ENCODE data around the gene KRTAP12-3.
"Not testable (repeated sequence)": the region's sequence is repeated elsewhere in the genome, so short reads cannot be mapped to it uniquely, and the experiment has no call there.

KRTAP12-3 gene

GRCh38 chr21:44626262-44626661 lies 31.5 kb upstream of the KRTAP12-3 start:
- in situ Hi-C loops (cut with MboI; ENCODE audit: low pct_unique_long_range_greater_than_20kb, low sequenced_read_pairs): no loop called here
- DNase-seq: no peak

- in situ Hi-C loops (cut with MboI; ENCODE audit: low pct_unique_long_range_greater_than_20kb, low sequenced_read_pairs): no loop called here
- DNase-seq: no peak
Measured at GRCh38 chr21:44626673-44627143, 31.0 kb upstream of the KRTAP12-3 start, which contains the start of gene KRTAP10-9. Gene KRTAP10-9, plus strand, starts transcription at chr21:44627093. Its CDS starts 79 bp downstream, at chr21:44627172.

DNA sequence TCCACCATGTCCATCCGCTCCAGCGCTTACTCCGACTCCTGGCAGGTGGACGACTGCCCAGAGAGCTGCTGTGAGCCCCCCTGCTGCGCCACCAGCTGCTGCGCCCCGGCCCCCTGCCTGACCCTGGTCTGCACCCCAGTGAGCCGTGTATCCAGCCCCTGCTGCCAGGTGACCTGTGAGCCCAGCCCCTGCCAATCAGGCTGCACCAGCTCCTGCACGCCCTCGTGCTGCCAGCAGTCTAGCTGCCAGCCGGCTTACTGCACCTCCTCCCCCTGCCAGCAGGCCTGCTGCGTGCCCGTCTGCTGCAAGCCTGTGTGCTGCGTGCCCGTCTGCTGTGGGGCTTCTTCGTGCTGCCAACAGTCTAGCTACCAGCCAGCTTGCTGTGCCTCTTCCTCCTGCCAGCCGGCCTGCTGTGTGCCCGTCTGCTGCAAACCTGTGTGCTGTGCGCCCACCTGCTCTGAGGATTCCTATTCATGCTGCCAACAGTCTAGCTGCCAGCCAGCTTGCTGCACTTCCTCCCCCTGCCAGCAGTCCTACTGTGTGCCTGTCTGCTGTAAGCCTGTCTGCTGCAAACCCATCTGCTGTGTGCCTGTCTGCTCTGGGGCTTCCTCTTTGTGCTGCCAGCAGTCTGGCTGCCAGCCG lies 30.4 kb upstream of the KRTAP12-3 start:
- in situ Hi-C loops (cut with MboI; ENCODE audit: low pct_unique_long_range_greater_than_20kb, low sequenced_read_pairs); DNase-seq: not testable (repeated sequence)

DNA sequence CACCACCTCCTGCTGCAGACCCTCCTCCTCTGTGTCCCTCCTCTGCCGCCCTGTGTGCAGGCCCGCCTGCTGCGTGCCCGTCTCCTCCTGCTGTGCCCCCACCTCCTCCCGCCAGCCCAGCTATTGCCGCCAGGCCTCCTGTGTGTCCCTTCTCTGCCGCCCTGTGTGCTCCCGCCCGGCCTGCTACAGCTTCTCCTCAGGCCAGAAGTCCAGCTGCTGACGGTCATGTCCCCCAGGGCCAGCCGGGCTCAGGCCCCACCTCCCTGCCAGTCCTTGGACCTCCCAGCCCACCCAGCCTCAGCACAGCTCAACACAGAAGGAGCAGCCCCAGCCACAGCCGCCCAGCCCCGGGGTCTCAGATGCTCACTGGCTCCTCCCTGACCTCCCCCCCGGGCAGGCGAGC lies 29.9 kb upstream of the KRTAP12-3 start:
- in situ Hi-C loops (cut with MboI; ENCODE audit: low pct_unique_long_range_greater_than_20kb, low sequenced_read_pairs): not testable (repeated sequence)

DNA sequence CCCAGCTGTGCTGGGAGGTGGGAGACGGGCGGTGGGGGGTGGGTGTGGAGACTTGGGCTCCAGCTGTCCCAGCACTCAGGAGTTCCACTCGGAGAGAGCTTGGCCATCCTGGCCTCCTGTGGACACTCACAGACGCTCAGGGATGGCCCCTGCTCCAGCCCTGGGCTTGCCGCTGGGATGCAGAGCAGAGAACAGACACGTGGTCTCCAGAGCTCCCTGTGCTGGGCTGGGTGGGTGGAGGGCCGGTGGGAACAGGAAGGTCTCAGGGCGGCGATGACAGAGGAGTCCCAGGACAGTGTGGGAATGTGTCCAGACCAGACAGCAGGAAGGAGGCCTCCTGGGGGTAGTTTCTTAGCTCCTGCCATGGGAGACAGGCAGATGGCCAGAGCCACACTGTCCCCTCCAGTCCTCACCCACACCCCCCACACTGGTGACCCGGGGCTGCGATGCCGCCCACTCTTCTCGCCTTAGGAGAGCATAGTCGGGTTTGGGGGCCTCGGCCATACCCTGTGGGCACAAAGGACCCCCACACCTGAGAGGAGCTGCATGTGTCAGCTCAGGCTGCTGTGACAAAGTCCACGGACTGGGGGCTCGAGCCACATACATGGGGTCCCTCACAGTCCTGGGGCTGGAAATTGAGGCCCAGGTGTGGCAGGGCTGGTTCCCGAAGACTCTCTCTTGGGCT lies 28.9 kb upstream of the KRTAP12-3 start:
- in situ Hi-C loops (cut with MboI; ENCODE audit: low pct_unique_long_range_greater_than_20kb, low sequenced_read_pairs): no loop called here
- no peak for DNase-seq

More for the DNA sequence above, 29.9 kb upstream of the KRTAP12-3 start:
- not testable (repeated sequence) for DNase-seq

- no peak for DNase-seq
- in situ Hi-C loops (cut with MboI; ENCODE audit: low pct_unique_long_range_greater_than_20kb, low sequenced_read_pairs): no loop called here
Measured at GRCh38 chr21:44630440-44630839, 27.3 kb upstream of the KRTAP12-3 start.

- no peak for DNase-seq
- in situ Hi-C loops (cut with MboI; ENCODE audit: low pct_unique_long_range_greater_than_20kb, low sequenced_read_pairs): no loop called here
Measured at GRCh38 chr21:44632067-44632466, 25.7 kb upstream of the KRTAP12-3 start.

DNA sequence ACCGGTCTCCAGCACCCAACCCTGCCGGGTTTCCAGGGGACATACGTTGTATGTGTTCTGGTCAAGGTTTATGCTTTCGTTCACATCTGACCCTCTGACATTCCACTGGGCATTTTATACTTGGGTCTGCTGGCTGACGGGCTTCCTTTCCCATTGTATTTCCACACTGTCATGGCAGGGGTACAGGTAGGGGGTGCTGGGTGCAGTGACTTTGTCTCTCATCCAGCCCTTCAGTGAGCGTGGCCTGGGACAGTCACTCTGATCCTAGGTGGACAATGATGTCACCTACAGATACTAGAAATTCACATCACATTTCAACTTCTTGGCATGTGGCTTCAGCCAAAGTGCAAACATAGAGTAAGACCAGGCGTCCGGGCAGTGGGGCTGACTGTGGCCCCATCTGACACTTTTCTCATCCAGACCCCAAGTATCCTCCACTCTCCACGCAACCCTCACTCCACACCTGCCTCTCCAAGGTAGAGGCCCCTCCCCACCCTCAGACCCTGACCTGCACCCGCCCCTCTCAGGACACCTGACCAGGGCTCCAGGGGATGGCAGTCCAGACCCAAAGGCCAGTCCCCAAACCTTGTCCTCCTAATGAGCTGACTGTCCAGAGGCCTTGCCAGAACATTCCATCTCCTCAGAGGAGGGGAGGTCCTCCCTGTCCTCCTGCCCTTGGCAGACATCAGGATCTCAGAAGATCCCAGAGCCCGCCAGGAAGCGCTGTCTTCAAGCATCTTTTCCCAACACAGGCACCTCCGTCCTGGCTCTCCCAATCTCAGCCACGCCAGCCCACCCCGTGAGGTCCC lies 21.3 kb upstream of the KRTAP12-3 start:
- in situ Hi-C loops (cut with MboI; ENCODE audit: low pct_unique_long_range_greater_than_20kb, low sequenced_read_pairs): no loop called here
- no peak for DNase-seq

- DNase-seq: no peak
- in situ Hi-C loops (cut with MboI; ENCODE audit: low pct_unique_long_range_greater_than_20kb, low sequenced_read_pairs): no loop called here
Measured at GRCh38 chr21:44637018-44637850, 20.5 kb upstream of the KRTAP12-3 start, which contains the start of gene KRTAP10-10. Gene KRTAP10-10, plus strand, starts transcription at chr21:44637356. Its CDS starts 62 bp downstream, at chr21:44637418.

DNA sequence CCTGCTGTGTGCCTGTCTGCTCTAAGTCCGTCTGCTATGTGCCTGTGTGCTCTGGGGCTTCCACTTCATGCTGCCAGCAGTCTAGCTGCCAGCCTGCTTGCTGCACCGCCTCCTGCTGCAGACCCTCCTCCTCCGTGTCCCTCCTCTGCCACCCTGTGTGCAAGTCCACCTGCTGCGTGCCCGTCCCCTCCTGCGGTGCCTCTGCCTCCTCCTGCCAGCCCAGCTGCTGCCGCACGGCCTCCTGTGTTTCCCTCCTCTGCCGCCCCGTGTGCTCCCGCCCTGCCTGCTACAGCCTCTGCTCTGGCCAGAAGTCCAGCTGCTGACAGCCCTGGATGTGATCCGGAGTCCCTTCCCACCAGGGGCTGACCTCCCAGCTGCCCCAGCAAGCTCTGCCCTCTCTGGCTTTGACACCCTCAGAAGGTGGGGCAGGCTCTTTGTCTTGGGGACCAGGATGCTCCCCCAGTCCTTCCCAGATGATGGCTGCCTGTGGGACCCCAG lies 19.8 kb upstream of the KRTAP12-3 start:
- in situ Hi-C loops (cut with MboI; ENCODE audit: low pct_unique_long_range_greater_than_20kb, low sequenced_read_pairs); DNase-seq: not testable (repeated sequence)

GRCh38 chr21:44638506-44639330 lies 19.0 kb upstream of the KRTAP12-3 start:
- DNase-seq; in situ Hi-C loops (cut with MboI; ENCODE audit: low pct_unique_long_range_greater_than_20kb, low sequenced_read_pairs): not testable (repeated sequence)

DNA sequence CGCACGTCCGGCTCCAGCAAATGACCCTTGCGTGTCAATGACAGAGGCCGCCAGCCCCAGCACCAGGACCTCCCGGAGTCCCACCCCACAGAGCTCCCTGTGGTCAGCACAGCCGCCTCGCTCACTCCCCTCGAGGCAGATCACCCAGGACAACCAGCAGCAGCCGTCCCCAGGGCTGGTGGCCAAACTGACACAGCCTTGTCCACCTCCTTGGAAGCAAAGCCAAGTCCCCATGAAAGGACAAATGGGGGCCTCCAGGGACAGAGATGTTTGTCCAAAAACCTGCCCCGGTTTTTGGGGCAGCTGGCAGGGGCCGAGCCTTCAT lies 18.4 kb upstream of the KRTAP12-3 start:
- no peak for DNase-seq
- in situ Hi-C loops (cut with MboI; ENCODE audit: low pct_unique_long_range_greater_than_20kb, low sequenced_read_pairs): no loop called here

DNA sequence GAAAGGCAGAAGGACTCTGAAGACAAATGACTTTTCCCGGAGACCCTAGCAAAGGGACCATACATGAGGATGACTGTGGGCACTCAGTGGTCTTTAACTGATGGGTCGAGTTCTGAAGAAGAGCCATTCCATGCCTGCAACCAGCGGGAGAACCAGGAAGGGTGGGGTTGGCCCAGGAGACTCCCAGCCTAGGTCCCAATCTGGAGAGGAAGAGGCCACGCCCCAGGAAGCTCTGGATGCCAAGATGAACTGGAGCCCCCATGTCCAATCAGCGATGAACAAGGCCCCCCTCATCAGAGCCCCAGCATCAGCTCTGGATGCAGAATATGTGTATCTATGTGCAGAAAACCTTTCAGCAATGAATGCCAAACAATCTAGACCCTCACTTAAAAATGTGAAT lies 17.0 kb upstream of the KRTAP12-3 start:
- no peak for DNase-seq
- in situ Hi-C loops (cut with MboI; ENCODE audit: low pct_unique_long_range_greater_than_20kb, low sequenced_read_pairs): no loop called here

GRCh38 chr21:44643741-44644310 lies 13.9 kb upstream of the KRTAP12-3 start:
- in situ Hi-C loops (cut with MboI; ENCODE audit: low pct_unique_long_range_greater_than_20kb, low sequenced_read_pairs): no loop called here
- no peak for DNase-seq

GRCh38 chr21:44644878-44645277 lies 12.9 kb upstream of the KRTAP12-3 start:
- in situ Hi-C loops (cut with MboI; ENCODE audit: low pct_unique_long_range_greater_than_20kb, low sequenced_read_pairs): no loop called here
- no peak for DNase-seq

DNA sequence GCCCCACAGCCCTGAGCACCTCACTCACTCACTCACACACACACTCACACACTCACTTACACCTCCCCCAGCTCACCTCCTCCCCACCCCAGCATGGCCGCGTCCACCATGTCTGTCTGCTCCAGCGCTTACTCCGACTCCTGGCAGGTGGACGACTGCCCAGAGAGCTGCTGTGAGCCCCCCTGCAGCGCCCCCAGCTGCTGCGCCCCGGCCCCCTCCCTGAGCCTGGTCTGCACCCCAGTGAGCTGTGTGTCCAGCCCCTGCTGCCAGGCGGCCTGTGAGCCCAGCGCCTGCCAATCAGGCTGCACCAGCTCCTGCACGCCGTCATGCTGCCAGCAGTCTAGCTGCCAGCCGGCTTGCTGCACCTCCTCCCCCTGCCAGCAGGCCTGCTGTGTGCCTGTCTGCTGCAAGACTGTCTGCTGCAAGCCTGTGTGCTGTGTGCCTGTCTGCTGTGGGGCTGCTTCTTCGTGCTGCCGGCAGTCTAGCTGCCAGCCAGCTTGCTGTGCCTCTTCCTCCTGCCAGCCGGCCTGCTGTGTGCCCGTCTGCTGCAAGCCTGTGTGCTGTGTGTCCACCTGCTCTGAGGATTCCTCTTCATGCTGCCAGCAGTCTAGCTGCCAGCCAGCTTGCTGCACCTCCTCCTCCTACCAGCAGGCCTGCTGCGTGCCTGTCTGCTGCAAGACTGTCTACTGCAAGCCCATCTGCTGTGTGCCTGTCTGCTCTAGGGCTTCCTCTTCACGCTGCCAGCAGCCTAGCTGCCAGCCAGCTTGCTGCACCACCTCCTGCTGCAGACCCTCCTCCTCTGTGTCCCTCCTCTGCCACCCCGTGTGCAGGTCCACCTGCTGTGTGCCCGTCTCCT lies 11.1 kb upstream of the KRTAP12-3 start, which contains the start of gene KRTAP10-11:
TSS of gene KRTAP10-11 (plus strand) at position 49 of the 856 bp plus-strand sequence. CDS start at position 94, 45 bp downstream.
- not testable (repeated sequence) for DNase-seq

DNA sequence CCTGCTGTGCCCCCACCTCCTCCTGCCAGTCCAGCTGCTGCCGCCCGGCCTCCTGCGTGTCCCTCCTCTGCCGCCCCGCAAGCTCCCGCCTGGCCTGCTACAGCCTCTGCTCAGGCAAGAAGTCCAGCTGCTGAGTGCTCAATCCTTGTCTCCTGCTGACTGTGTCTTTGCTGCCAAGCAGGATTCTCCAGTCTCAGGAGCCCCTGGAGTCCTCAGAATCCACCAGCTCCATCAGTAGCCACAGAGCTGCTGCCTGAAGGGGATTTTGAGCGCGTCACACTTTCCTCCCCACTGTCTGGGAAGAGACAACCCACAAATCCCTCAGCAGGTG lies 10.5 kb upstream of the KRTAP12-3 start:
- in situ Hi-C loops (cut with MboI; ENCODE audit: low pct_unique_long_range_greater_than_20kb, low sequenced_read_pairs): no loop called here
- DNase-seq: no peak

More for the DNA sequence above, 11.1 kb upstream of the KRTAP12-3 start, which contains the start of gene KRTAP10-11:
- in situ Hi-C loops (cut with MboI; ENCODE audit: low pct_unique_long_range_greater_than_20kb, low sequenced_read_pairs): not testable (repeated sequence)
